HepG2 (cell line): Measurements from ENCODE around the gene ZNF839. TPM values are rescaled to one million over a fixed set of nuclear protein-coding genes. Genes with fewer than 3 reads are reported as not detected.
A peak's percentile ranks its signal among the peaks of the same experiment; 100 is the strongest.

ENCODE experiments used
- ATAC-seq: fragments of 200-7000 bp; cut with Tn5 transposase; 3 replicates; pipeline ENCODE4 v1.9.1; 2020; ENCODE audit warnings: mild to moderate bottlenecking, moderate library complexity
- BruUV-seq: library from RNA; stranded (reverse); fragments of 400-500 nt; replicated peaks from 2 replicates; lab custom pipeline; 2021; lab: Mats Ljungman, UMichigan
- CTCF ChIA-PET: fragments of 300-600 bp; formaldehyde crosslinking; extraction: SDS; loops from one replicate; lab custom pipeline; 2021; ENCODE audit warnings: low total read pairs, inconsistent platforms, low intra/inter-chr PET ratio; lab: Yijun Ruan, JAX
- POLR2A ChIA-PET: fragments of 350-600 bp; sonication (Branson Sonifier 250); formaldehyde crosslinking; loops from one replicate; lab custom pipeline; 2020; ENCODE audit warnings: antibody characterized with exemption, inconsistent platforms; lab: Yijun Ruan, JAX
- DNase-seq: peaks from one replicate; pipeline ENCODE4 v3.0.0-alpha.2; 2015; ENCODE audit warnings: low spot score
- FAIRE-seq: peaks from 3 replicates; lab custom pipeline; 2011; peaks lifted over from hg19 to GRCh38; lab: Jason Lieb, UNC
- H2AFZ ChIP-seq: one replicate; pipeline ENCODE4 v1.6.1; 2011; ENCODE audit warnings: low read length, inconsistent platforms
- H3K27ac ChIP-seq: fragments of 300-600 bp; 3 replicates; pipeline ENCODE4 v1.8.0; 2011; ENCODE audit warnings: mixed run types, mild to moderate bottlenecking, mixed read lengths, low read length, inconsistent platforms; ENCODE audit not compliant: insufficient read depth; ENCODE audit errors: extremely low read length
- H3K27me3 ChIP-seq, 2 experiments: fragments of 200-600 bp in 1 of 2; 2 replicates in 1 of 2; 3 replicates in 1 of 2; pipeline versions ENCODE4 v1.6.0 to v1.8.0; 2011; ENCODE audit warnings: low read length in 2 of 2, mild to moderate bottlenecking in 2 of 2, moderate library complexity in 2 of 2, inconsistent platforms in 1 of 2; ENCODE audit not compliant: insufficient read depth in 2 of 2, control insufficient read depth in 1 of 2
- H3K36me3 ChIP-seq, 2 experiments: fragments of 200-600 bp in 1 of 2; replicated peaks in 1 of 2; 2 replicates in 1 of 2; 3 replicates in 1 of 2; pipeline versions ENCODE4 v1.5.1 to v1.8.0; 2011; ENCODE audit warnings: low read length in 2 of 2, inconsistent platforms in 1 of 2; ENCODE audit not compliant: insufficient read depth in 2 of 2, control insufficient read depth in 1 of 2
- H3K4me1 ChIP-seq: 2 replicates; pipeline ENCODE4 v1.5.1; 2012; ENCODE audit warnings: low read length, inconsistent platforms; ENCODE audit not compliant: insufficient read depth
- H3K4me2 ChIP-seq: 2 replicates; pipeline ENCODE4 v1.6.0; 2011; ENCODE audit warnings: low read depth, low read length, inconsistent platforms
- H3K4me3 ChIP-seq, 3 experiments: fragments of 200-600 bp in 1 of 3; sonication (generic), shearing (Covaris generic) in 1 of 3; replicated peaks in 1 of 3; 2 replicates each; pipeline ENCODE4 v1.5.1; 2011 to 2016; ENCODE audit warnings: low read length in 3 of 3, inconsistent platforms in 2 of 3, low read depth in 2 of 3, mild to moderate bottlenecking in 2 of 3, control low read depth in 1 of 3, mixed read lengths in 1 of 3; ENCODE audit not compliant: insufficient read depth in 1 of 3
- H3K79me2 ChIP-seq: one replicate; pipeline ENCODE4 v1.6.1; 2011; ENCODE audit warnings: low read length, inconsistent platforms; ENCODE audit not compliant: insufficient read depth
- H3K9ac ChIP-seq: 2 replicates; pipeline ENCODE4 v1.6.0; 2011; ENCODE audit warnings: mild to moderate bottlenecking, low read depth, low read length, inconsistent platforms; ENCODE audit not compliant: insufficient read depth
- H3K9me3 ChIP-seq: 2 replicates; pipeline ENCODE4 v1.5.1; 2012; ENCODE audit warnings: mild to moderate bottlenecking, low read length
- H4K20me1 ChIP-seq: 2 replicates; pipeline ENCODE4 v1.6.0; 2011; ENCODE audit warnings: inconsistent platforms, mild to moderate bottlenecking, low read length, moderate library complexity; ENCODE audit not compliant: insufficient read depth
- ASH2L ChIP-seq: fragments of 300-600, 200-600 bp; sonication (generic); IDR thresholded peaks from 2 replicates; pipeline ENCODE4 v1.7.0; 2017; ENCODE audit warnings: low read depth, mild to moderate bottlenecking, moderate library complexity, mixed read lengths, low read length; ENCODE audit not compliant: insufficient read length
- HOMEZ ChIP-seq: IDR thresholded peaks from 2 replicates; pipeline ENCODE4 v1.6.1; 2016; ENCODE audit warnings: low read depth
- NR1H2 ChIP-seq: sonication (generic); formaldehyde crosslinking; IDR thresholded peaks from 2 replicates; pipeline ENCODE4 v1.8.1; 2022; ENCODE audit warnings: low read depth, missing genetic modification reagents, borderline replicate concordance
- PHF8 ChIP-seq: sonication (generic); formaldehyde crosslinking; IDR thresholded peaks from 2 replicates; pipeline ENCODE4 v1.5.0; 2020; ENCODE audit warnings: missing genetic modification reagents
- RBFOX2 ChIP-seq: fragments of 200-400 bp; formaldehyde crosslinking; IDR thresholded peaks from 2 replicates; pipeline ENCODE4 v1.6.1; 2017; ENCODE audit warnings: low read depth, mild to moderate bottlenecking, low read length
- ZIK1 ChIP-seq: sonication (generic); formaldehyde crosslinking; IDR thresholded peaks from 2 replicates; pipeline ENCODE4 v1.5.0; 2020; ENCODE audit warnings: mild to moderate bottlenecking, low read depth, missing genetic modification reagents, borderline replicate concordance
- ZNF142 ChIP-seq: sonication (generic); formaldehyde crosslinking; IDR thresholded peaks from 2 replicates; pipeline ENCODE4 v1.4.0; 2020; ENCODE audit warnings: missing genetic modification reagents
- ZNF687 ChIP-seq: sonication (generic); formaldehyde crosslinking; IDR thresholded peaks from 2 replicates; pipeline ENCODE4 v1.5.1; 2020; ENCODE audit warnings: mild to moderate bottlenecking, missing genetic modification reagents, moderate library complexity
- ZNF740 ChIP-seq: sonication (generic); formaldehyde crosslinking; IDR thresholded peaks from 2 replicates; pipeline ENCODE4 v1.4.0; 2020; ENCODE audit warnings: missing genetic modification reagents
- WGBS: methylation state at CpG from one replicate; pipeline ENCODE4 v1.1.6; 2017; ENCODE audit warnings: low lambda C conversion rate; 5-methylcytosine and 5-hydroxymethylcytosine counted together
- in situ Hi-C: cut with HindIII; loops from 2 replicates; pipeline ENCODE4 v1.10.0; 2017; ENCODE audit warnings: low pct_unique_long_range_greater_than_20kb; ENCODE audit not compliant: extremely low pct_ligation_motif_present
- intact Hi-C: fragments of 100-400 bp; cut with micrococcal nuclease; formaldehyde crosslinking; loops from one replicate; pipeline ENCODE4 v1.10.0; 2022; ENCODE audit not compliant: unreplicated experiment
- polyA plus RNA-seq, 8 experiments: library from polyadenylated mRNA; depleted of rRNA in 3 of 8; stranded (reverse) in 7 of 8; unstranded in 1 of 8; fragments of >200 nt; fragmentation: Illumina TruSeq in 4 of 8; extraction: Trizol in 4 of 8; gene quantifications; 2 replicates each; pipeline versions ENCODE4 v1.2.1 to v1.2.3, GENCODE V29; 2011 to 2016; ENCODE audit warnings: low read depth in 4 of 8, missing spikeins in 1 of 8, mixed read lengths in 1 of 8; ENCODE audit not compliant: insufficient read depth in 1 of 8
- total RNA-seq, 5 experiments: library from RNA; depleted of rRNA; stranded (reverse); fragments of >200 nt; fragmentation: Illumina TruSeq; extraction: Trizol; gene quantifications; 2 replicates each; pipeline ENCODE4 v1.2.3, GENCODE V29; 2016; ENCODE audit warnings: low read depth in 1 of 5

The ZNF839 gene
- total and polyA plus RNA-seq, 2 of the 13 experiments (the other 11 are each of a cell fraction or from before 2014, with no cell fraction given) = 11.1 to 12.8 TPM

GRCh38 chr14:102363182-102363943 is 43.8 kb downstream of the ZNF839 start:
- ChIA-PET POLR2A (interaction anchor here (0.9 to 1.9 kb wide), 4 partner anchors 23 to 45 kb away, joined by 3 to 10 read pairs (median 6); partner anchors contain the start of gene ZNF839), CTCF (no interaction called here)
- H3K9ac ChIP-seq = peak overlapping the region; percentile 86
- H2AFZ ChIP-seq = no peak overlapping the region
- H3K4me1 ChIP-seq = peaks cover 37% of the 10 kb centered on the region
- no TSS peak for BruUV-seq
- H3K36me3 ChIP-seq = 0 out of 5 replicates have a peak, but pooled peaks cover 0 to 4% of the 10 kb centered on the region in 2 experiments
- peak overlapping the region; percentile 83 to 92 (median 84) for H3K4me3 ChIP-seq
- in situ Hi-C loops (no loop called here), intact Hi-C loops (loop anchor here (2.0 to 5.0 kb wide), 2 partner anchors 45 to 229 kb away; partner anchors contain the start of genes RCOR1 and ZNF839)
- peaks cover 19% of the 10 kb centered on the region for H3K79me2 ChIP-seq
- no peaks in the 10 kb centered on the region for H3K9me3 ChIP-seq
- ATAC-seq (peak; percentile 64), DNase-seq (no peak), FAIRE-seq (no peak)
- peak overlapping the region; percentile 59 for H3K27ac ChIP-seq
- WGBS = 5% methylated on average over 17 of the region's 53 CpGs
- no peaks in the 10 kb centered on the region; a peak in 1 of 5 replicates for H3K27me3 ChIP-seq
- peak overlapping the region; percentile 92 for H3K4me2 ChIP-seq
- no peaks in the 10 kb centered on the region for H4K20me1 ChIP-seq
- no peak for TF ChIP-seq ZIK1 (CRISPR knock-in tag)
- 0 out of 2 replicates have a peak, but pooled peaks have one; percentile 52 for TF ChIP-seq NR1H2 (CRISPR knock-in tag)
- TF ChIP-seq ZNF740 = peak; percentile 1; the same call in 1 of the 2 replicates
- TF ChIP-seq RBFOX2 = peak; percentile 51
- TF ChIP-seq PHF8 (CRISPR knock-in tag) = peak; percentile 42
- TF ChIP-seq ZNF687 = peak; percentile 72
- 0 out of 2 replicates have a peak, but pooled peaks have one; percentile 7 for TF ChIP-seq ZNF142 (CRISPR knock-in tag)
- no peak for TF ChIP-seq HOMEZ (CRISPR knock-in tag)
- TF ChIP-seq ASH2L = peak; percentile 86
